ENCODE measurements around the gene HCLS1.
"Not testable (repeated sequence)": the region's sequence is repeated elsewhere in the genome, so short reads cannot be mapped to it uniquely, and the experiment has no call there.

HCLS1 gene

DNA sequence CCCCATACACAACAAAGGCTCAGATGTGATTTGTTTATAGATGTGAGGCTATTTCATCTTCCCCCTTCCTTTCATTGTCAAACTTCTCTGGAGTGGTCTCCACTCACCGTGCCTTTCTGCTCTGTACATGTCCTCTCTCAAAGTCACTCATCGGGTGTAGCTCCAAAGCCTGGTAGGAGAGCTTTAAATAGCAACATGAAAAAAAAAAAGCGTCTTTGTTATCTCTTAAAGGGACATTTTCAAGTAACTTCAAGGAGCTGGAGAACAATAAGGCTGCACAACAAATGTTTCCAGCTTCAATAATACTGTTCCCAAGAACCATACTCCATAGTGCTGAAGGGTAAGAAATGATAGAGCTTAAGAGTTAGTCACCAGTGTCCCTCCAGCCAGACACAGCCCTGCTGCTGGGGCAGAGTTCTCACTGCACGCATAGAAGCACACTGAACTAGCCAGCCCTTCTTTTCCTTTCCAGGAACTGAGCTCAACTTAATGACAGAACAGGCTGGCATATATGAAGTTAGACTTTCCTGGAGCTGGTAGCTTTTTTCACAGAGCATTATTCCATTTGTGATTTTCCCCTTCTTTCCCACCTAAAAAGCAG, 59.4 kb downstream of the HCLS1 start:
- no peak overlapping the region for H3K27ac ChIP-seq
- no peak for DNase-seq (ENCODE audit: low read depth, low spot score)

DNA sequence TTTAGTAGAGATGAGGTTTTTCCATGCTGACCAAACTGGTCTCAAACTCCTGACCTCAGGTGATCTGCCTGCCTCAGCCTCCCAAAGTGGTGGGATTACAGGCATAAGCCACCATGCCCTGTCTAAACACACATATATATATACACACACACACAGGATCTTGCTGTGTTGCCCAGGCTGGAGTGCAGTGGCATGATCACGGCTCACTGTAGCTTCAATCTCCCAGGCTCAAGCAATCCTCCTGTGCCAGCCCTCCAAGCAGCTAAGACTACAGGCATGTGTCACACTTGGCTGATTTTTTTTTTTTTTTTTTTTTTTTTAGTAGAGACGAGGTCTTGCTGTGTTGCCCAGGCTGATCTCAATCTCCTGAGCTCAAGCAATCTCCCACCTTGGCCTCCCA, 60.8 kb downstream of the HCLS1 start:
- H3K27ac ChIP-seq; DNase-seq (ENCODE audit: low read depth, low spot score): not testable (repeated sequence)

DNA sequence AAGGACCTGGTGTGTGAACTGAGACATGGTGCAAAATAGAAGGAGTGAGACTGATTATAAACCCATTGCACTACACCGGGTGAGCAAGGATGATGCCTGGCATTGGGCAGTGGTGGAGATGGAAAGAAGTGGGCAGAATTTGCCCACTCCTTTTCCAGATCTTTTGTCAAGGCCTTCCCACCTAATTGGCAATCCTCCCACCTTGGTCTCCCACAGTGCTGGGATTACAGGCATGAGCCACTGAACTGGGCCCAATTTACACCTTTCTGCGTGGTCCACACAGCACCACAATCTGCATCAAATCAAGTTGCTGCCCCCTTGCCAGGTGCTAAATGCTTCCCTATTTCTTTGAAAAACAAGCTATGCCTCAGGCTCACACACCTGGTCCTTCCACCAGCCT, 62.1 kb downstream of the HCLS1 start:
- H3K27ac ChIP-seq = no peak overlapping the region
- no peak for DNase-seq (ENCODE audit: low read depth, low spot score)

DNA sequence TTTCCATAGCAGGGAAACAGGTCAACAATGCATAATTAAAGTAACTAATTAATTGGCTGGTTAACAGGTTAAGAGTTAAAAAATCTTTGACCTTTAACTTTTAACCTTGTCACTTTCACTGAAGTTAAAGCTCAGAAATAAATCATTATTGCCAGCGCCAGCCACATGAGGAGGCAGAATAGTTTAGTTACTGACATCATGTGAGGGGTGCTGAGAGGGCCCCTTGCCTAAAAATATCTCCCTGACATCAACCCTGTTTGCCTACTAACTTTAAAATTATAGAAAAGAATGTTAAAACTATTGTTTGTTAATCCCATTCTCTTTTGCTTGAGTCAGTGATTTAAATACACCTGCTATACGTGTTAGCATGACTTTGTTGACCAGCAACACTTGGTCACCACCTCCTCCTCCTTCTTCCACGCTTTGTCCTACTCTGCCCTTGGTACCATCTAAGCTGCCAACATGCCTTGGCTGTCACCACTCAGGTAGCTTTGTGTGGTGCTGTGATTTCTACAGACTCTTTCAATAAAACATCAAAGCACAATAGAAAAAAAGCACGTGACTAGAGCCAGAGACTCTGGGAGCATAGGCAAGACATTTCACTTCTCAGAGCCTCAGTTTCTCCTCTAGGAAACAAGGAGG, 64.8 kb downstream of the HCLS1 start:
- DNase-seq (ENCODE audit: low read depth, low spot score) = no peak
- H3K27ac ChIP-seq = no peak overlapping the region

DNA sequence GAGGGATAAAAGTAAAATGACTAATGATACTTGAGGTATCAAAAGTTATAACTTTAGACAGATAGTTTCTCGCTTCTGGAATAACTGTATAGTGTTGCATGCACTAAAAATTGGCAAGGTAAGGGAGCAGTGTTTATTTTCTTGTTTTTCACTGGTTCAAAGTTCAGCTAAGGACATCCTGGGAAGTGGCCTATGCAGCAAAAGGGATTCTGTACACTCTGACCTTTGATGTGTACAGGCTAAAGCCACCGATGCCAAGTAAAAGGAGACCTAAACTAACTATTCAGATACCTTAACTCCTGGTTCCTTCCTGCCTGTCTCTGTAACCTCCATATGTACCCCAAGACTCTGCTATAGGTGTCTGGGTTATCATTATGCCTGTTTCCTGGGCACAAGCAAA, 65.9 kb downstream of the HCLS1 start:
- no peak overlapping the region for H3K27ac ChIP-seq
- DNase-seq (ENCODE audit: low read depth, low spot score) = no peak

DNA sequence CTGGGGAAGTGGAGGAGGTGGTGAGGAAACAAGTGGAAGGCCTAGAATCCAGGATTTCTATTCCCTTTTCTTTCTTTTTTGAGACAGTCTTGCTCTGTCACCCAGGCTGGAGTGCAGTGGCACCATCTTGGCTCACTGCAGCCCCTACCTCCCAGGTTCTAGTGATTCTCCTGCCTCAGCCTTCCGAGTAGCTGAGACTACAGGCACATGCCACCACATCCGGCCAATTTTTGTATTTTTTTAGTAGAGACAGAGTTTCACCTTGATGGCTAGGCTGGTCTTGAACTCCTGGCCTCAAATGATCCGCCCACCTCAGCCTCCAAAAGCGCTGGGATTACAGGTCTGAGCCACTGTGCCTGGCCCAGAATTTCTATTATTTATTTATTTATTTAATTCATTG, 66.9 kb downstream of the HCLS1 start:
- not testable (repeated sequence) for H3K27ac ChIP-seq; DNase-seq (ENCODE audit: low read depth, low spot score)

DNA sequence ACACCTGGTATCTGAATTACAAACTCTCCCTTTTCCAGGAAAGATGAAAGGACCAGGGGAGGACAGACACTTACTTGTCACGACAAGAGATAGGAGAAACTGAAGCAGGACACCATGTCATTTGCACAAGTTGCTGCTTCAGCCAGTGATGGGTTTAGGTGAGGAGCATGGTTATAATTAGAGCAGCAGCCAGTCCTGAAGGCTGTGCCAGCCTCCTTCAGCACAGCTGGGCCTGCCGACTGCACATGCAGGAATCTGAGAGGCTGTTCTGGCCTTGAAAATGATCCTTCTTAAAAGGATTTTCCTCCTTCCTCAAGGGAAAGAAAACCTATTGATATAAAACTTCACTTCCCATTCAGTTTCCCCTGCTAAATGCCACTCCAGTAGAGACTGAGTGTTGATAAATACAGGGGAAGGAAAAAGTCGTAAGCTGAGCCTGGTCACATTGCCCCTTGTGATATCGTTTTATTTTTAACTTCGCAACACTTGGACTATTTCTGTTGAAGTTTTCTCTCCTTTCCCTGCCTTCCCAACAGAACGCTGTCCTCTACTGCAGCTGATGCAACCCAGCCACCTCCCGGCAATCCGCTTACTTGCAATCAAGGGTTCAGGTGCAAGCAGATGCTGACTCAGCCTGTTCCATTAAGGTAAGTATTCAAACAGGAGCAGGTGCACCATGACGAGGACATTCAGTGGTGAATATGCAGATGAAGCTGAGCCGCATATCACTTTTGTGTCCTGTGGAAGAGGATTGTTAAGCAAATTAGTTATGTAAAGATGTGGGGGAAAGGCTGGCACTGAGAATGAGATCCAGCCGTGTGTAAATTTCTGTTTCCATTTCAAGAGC, 67.6 kb downstream of the HCLS1 start, which contains the start of gene FBXO40:
Gene FBXO40, plus strand, starts transcription at position 524 of the 847 bp plus-strand sequence. CDS start 27,197 bp downstream, outside the sequence.
- H3K27ac ChIP-seq = no peak within 1 kb of the TSS

DNA sequence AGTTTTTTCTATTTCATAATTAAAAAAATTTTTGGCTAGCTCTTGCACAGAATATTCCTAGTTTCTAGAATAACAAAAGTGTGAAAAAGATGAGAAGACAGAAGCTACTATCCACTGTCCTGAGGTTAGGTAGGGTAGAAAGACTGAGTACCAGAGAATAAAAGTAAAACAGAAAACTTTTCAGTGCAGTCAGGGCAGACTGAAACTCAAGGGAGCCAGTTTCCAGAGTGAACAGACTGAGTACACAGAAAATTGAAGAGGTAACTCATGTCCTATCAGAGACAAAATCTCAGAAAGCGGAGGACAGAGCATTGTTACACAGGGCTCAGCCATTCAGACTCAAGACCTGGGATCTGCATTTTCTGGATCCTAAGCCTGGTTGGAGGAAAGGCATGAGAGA, 76.3 kb downstream of the HCLS1 start:
- no peak overlapping the region for H3K27ac ChIP-seq
- DNase-seq (ENCODE audit: low read depth, low spot score) = no peak

More for the DNA sequence above, 67.6 kb downstream of the HCLS1 start, which contains the start of gene FBXO40:
- DNase-seq (ENCODE audit: low read depth, low spot score) = no peak

DNA sequence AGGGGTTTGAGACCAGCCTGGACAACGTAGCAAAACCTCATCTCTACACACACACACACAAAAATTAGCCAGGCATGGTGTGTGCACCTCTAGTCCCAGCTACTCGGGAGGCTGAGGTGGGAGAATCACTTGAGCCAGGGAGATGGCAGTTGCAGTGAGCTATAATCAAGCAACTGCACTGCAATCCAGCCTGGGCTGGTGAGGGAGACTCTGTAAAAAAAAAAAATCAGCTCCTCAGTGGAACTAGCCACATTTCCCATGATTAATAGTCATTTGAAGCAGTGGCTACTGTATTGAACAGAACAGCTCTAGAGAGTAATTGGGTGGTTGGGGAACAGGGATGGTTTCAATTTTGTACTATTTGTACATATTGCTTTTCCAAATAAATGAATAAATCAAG, 79.0 kb downstream of the HCLS1 start:
- no peak overlapping the region for H3K27ac ChIP-seq
- DNase-seq (ENCODE audit: low read depth, low spot score) = no peak

Measured in epithelial cell of prostate (primary cell).